Astrocyte (in vitro differentiated cells and primary cell): ENCODE data around the gene DCLK2. TPM values are rescaled to one million over a fixed set of nuclear protein-coding genes. Genes with fewer than 3 reads are reported as not detected.

ENCODE experiments used
- DNase-seq: peaks from one replicate; pipeline ENCODE4 v3.0.0-alpha.2; 2010; ENCODE audit warnings: low read depth
- FAIRE-seq: peaks from 2 replicates; lab custom pipeline; 2011; peaks lifted over from hg19 to GRCh38; lab: Jason Lieb, UNC
- H2AFZ ChIP-seq: 2 replicates; pipeline ENCODE4 v1.6.0; 2012; ENCODE audit warnings: low read depth, low read length, inconsistent platforms
- H3K27ac ChIP-seq: 2 replicates; pipeline ENCODE4 v1.5.1; 2011; ENCODE audit warnings: low read depth, low read length, inconsistent platforms
- H3K27me3 ChIP-seq: 2 replicates; pipeline ENCODE4 v1.6.0; 2011; ENCODE audit warnings: low read length, inconsistent platforms; ENCODE audit not compliant: insufficient read depth
- H3K36me3 ChIP-seq: 2 replicates; pipeline ENCODE4 v1.5.1; 2011; ENCODE audit warnings: low read length, inconsistent platforms; ENCODE audit not compliant: insufficient read depth
- H3K4me1 ChIP-seq: 2 replicates; pipeline ENCODE4 v1.5.1; 2011; ENCODE audit warnings: low read length, inconsistent platforms; ENCODE audit not compliant: insufficient read depth
- H3K4me2 ChIP-seq: 2 replicates; pipeline ENCODE4 v1.6.0; 2012; ENCODE audit warnings: low read length, inconsistent platforms
- H3K4me3 ChIP-seq: 2 replicates; pipeline ENCODE4 v1.5.1; 2011; ENCODE audit warnings: low read depth, mild to moderate bottlenecking, low read length, inconsistent platforms; ENCODE audit not compliant: insufficient read depth
- H3K79me2 ChIP-seq: 2 replicates; pipeline ENCODE4 v1.6.0; 2012; ENCODE audit warnings: mild to moderate bottlenecking, low read length, inconsistent platforms; ENCODE audit not compliant: insufficient read depth
- H3K9ac ChIP-seq: 2 replicates; pipeline ENCODE4 v1.6.0; 2012; ENCODE audit warnings: mild to moderate bottlenecking, low read length, inconsistent platforms
- H3K9me3 ChIP-seq: 2 replicates; pipeline ENCODE4 v1.5.1; 2012; ENCODE audit warnings: low read depth, mild to moderate bottlenecking, low read length, inconsistent platforms; ENCODE audit not compliant: insufficient read depth
- H4K20me1 ChIP-seq: 2 replicates; pipeline ENCODE4 v1.6.0; 2012; ENCODE audit warnings: low read length, inconsistent platforms; ENCODE audit not compliant: insufficient read depth
- H3K27ac Mint-ChIP-seq: one replicate; pipeline ENCODE4 v1.8.0; 2021; ENCODE audit warnings: mild to moderate bottlenecking, mixed read lengths; ENCODE audit not compliant: unreplicated experiment
- H3K27me3 Mint-ChIP-seq: one replicate; pipeline ENCODE4 v1.8.0; 2021; ENCODE audit warnings: low read depth, mixed read lengths; ENCODE audit not compliant: unreplicated experiment
- H3K36me3 Mint-ChIP-seq: one replicate; pipeline ENCODE4 v1.8.0; 2021; ENCODE audit warnings: low read depth, mixed read lengths; ENCODE audit not compliant: unreplicated experiment
- H3K4me1 Mint-ChIP-seq: one replicate; pipeline ENCODE4 v1.8.0; 2021; ENCODE audit warnings: low read depth, mixed read lengths; ENCODE audit not compliant: unreplicated experiment
- H3K4me3 Mint-ChIP-seq: one replicate; pipeline ENCODE4 v1.8.0; 2021; ENCODE audit warnings: mild to moderate bottlenecking, moderate library complexity, mixed read lengths; ENCODE audit not compliant: unreplicated experiment
- H3K9me3 Mint-ChIP-seq: one replicate; pipeline ENCODE4 v1.8.0; 2021; ENCODE audit warnings: mild to moderate bottlenecking, mixed read lengths; ENCODE audit not compliant: unreplicated experiment
- EZH2 ChIP-seq: IDR thresholded peaks from 2 replicates; pipeline ENCODE4 v1.6.1; 2012; ENCODE audit warnings: mild to moderate bottlenecking, low read length, inconsistent platforms; ENCODE audit not compliant: insufficient read depth
- total RNA-seq: library from RNA; stranded (reverse); gene quantifications from 2 replicates; pipeline ENCODE4 v1.2.1, GENCODE V29; 2021
- TF ChIP-seq, protein P1 (sequence below): IDR thresholded peaks from 2 replicates; pipeline ENCODE4 v1.5.1; 2011; ENCODE audit warnings: low read depth, mild to moderate bottlenecking, inconsistent platforms, low read length, moderate library complexity; ENCODE audit not compliant: insufficient read depth

Gene DCLK2
- total RNA-seq, 1 donor from 2014 or later = 6.2 TPM

DNA sequence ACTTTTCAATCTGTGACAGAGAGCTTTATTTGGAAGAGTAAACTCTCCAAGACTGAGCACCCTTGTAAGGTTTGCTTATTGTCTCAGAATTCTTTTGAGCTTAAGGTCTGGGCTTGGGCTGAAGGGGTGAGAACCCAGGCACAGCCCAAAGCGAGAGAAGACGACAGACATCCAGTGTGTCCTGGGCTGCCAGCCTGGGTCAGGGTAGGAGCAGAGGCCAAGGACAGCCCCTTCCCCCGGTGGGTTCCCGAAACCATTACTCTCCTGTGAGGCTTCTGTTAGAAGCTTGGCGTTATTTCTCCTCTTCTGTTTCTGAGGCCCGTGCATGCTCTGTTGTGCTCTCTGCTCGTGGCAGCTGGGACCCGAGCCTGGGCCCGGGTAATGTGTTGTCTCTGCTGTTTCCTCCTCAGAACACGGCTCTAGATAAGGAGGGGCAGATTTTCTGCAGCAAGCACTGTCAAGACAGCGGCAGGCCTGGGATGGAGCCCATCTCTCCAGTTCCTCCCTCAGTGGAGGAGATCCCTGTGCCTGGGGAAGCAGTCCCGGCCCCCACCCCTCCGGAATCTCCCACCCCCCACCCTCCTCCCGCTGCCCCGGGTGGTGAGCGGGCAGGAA is 177.5 kb downstream of the DCLK2 start:
- no peak overlapping the region for H2AFZ ChIP-seq
- no peaks in the 10 kb centered on the region for H3K79me2 ChIP-seq
- DNase-seq = no peak
- TF ChIP-seq, protein P1, sequence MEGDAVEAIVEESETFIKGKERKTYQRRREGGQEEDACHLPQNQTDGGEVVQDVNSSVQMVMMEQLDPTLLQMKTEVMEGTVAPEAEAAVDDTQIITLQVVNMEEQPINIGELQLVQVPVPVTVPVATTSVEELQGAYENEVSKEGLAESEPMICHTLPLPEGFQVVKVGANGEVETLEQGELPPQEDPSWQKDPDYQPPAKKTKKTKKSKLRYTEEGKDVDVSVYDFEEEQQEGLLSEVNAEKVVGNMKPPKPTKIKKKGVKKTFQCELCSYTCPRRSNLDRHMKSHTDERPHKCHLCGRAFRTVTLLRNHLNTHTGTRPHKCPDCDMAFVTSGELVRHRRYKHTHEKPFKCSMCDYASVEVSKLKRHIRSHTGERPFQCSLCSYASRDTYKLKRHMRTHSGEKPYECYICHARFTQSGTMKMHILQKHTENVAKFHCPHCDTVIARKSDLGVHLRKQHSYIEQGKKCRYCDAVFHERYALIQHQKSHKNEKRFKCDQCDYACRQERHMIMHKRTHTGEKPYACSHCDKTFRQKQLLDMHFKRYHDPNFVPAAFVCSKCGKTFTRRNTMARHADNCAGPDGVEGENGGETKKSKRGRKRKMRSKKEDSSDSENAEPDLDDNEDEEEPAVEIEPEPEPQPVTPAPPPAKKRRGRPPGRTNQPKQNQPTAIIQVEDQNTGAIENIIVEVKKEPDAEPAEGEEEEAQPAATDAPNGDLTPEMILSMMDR = no peak
- TF ChIP-seq EZH2 = no peak
- H3K27ac ChIP-seq = no peak overlapping the region
- Mint-ChIP-seq H3K27ac (no peak overlapping the region), H3K4me1 (peaks cover 13% of the 10 kb centered on the region), H3K27me3 (no peaks in the 10 kb centered on the region), H3K9me3 (no peaks in the 10 kb centered on the region), H3K4me3 (no peak overlapping the region), H3K36me3 (peaks cover 31% of the 10 kb centered on the region)
- no peak for FAIRE-seq
- no peaks in the 10 kb centered on the region for H4K20me1 ChIP-seq
- H3K4me1 ChIP-seq = no peaks in the 10 kb centered on the region
- no peaks in the 10 kb centered on the region for H3K9me3 ChIP-seq
- H3K27me3 ChIP-seq = no peaks in the 10 kb centered on the region
- H3K36me3 ChIP-seq = peaks cover 7% of the 10 kb centered on the region
- no peak overlapping the region for H3K9ac ChIP-seq
- no peak overlapping the region for H3K4me3 ChIP-seq
- H3K4me2 ChIP-seq = no peak overlapping the region

DNA sequence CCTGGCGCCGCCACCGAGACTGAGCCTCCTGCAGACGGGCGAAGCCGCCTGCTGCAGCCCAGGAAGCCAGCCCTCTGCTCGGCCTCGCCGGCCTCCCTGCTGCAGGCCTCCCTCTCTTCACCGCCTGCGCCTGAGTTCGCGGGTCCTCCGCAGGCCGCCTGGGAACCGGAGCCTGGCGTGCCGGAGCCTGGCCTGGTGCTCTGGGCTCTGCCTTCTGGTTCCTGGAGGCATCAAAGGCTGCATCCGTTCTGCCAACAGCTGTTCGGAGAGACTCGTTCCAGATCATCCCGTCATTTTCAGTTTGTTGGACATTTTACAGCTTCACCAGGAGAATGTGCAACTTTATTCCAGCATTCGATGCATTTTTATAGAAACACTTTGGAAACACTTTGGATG is 178.0 kb downstream of the DCLK2 start:
- H3K27ac ChIP-seq = no peak overlapping the region
- no peak overlapping the region for H3K4me3 ChIP-seq
- no peaks in the 10 kb centered on the region for H3K79me2 ChIP-seq
- FAIRE-seq (no peak), DNase-seq (no peak)
- Mint-ChIP-seq H3K27ac (peak overlapping the region; percentile 18), H3K9me3 (no peaks in the 10 kb centered on the region), H3K4me1 (peaks cover 13% of the 10 kb centered on the region), H3K4me3 (no peak overlapping the region), H3K27me3 (no peaks in the 10 kb centered on the region), H3K36me3 (peaks cover 35% of the 10 kb centered on the region)
- no peaks in the 10 kb centered on the region for H3K9me3 ChIP-seq
- no peaks in the 10 kb centered on the region for H3K27me3 ChIP-seq
- H3K36me3 ChIP-seq = peaks cover 7% of the 10 kb centered on the region
- no peak overlapping the region for H3K9ac ChIP-seq
- no peaks in the 10 kb centered on the region for H4K20me1 ChIP-seq
- H2AFZ ChIP-seq = no peak overlapping the region
- no peaks in the 10 kb centered on the region for H3K4me1 ChIP-seq
- no peak for TF ChIP-seq EZH2
- TF ChIP-seq, protein P1 = no peak
- H3K4me2 ChIP-seq = no peak overlapping the region
